BJ (cell line): ENCODE data around the gene PRG3. TPM values are rescaled to one million over a fixed set of nuclear protein-coding genes. Genes with fewer than 3 reads are reported as not detected.

Source experiments
- CTCF ChIA-PET: fragments of 350-600 bp; formaldehyde crosslinking; extraction: SDS; loops from one replicate; lab custom pipeline; 2021; ENCODE audit warnings: antibody characterized with exemption, inconsistent platforms; lab: Yijun Ruan, JAX
- POLR2A ChIA-PET: fragments of 300-600 bp; sonication (Branson Sonifier 250); formaldehyde crosslinking; extraction: SDS; loops from one replicate; lab custom pipeline; 2021; ENCODE audit warnings: antibody characterized with exemption; lab: Charles Lee
- DNase-seq: peaks from one replicate; pipeline ENCODE4 v3.0.0-alpha.2; 2011; ENCODE audit warnings: low read depth
- H3K27me3 ChIP-seq: 2 replicates; pipeline ENCODE4 v1.6.0; 2011; ENCODE audit warnings: low read length; ENCODE audit not compliant: control insufficient read depth, insufficient read depth
- H3K36me3 ChIP-seq: 2 replicates; pipeline ENCODE4 v1.5.1; 2011; ENCODE audit warnings: low read length; ENCODE audit not compliant: control insufficient read depth, insufficient read depth
- H3K4me3 ChIP-seq: 2 replicates; pipeline ENCODE4 v1.5.1; 2011; ENCODE audit warnings: low read depth, mild to moderate bottlenecking, control low read depth, low read length
- polyA plus RNA-seq: library from polyadenylated mRNA; depleted of rRNA; stranded (reverse); fragments of >200 nt; gene quantifications from 2 replicates; pipeline ENCODE4 v1.2.3, GENCODE V29; 2011
- TF ChIP-seq, protein P1 (sequence below): IDR thresholded peaks from 2 replicates; pipeline ENCODE4 v1.5.1; 2011; ENCODE audit warnings: low read depth, mild to moderate bottlenecking, control low read depth, inconsistent platforms, low read length, moderate library complexity; ENCODE audit not compliant: insufficient read depth

PRG3 gene
- polyA plus RNA-seq, 1 experiment = not detected

DNA sequence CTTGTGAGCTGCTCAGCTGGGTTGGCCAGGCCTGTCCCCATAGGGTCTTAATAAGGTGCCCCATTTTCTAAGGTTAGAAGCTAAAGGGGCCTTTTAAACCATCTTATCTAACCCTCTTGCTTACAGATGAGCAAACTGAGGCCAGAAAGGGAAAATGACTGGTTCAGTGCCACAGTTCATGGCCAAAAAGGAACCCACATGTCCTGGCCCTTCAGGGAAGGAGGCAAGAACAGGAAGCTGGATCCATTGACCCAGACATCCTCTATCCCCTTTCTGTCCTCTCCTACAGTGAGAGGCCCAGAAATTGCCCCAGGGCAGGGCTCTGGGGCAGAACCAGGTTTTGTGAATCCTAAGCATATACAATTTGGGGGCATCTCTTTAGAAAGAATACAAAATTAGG, 10.0 kb downstream of the PRG3 start:
- DNase-seq = no peak
- Histone ChIP-seq H3K36me3 (no peaks in the 10 kb centered on the region), H3K4me3 (no peak overlapping the region), H3K27me3 (no peaks in the 10 kb centered on the region)
- TF ChIP-seq, protein P1, sequence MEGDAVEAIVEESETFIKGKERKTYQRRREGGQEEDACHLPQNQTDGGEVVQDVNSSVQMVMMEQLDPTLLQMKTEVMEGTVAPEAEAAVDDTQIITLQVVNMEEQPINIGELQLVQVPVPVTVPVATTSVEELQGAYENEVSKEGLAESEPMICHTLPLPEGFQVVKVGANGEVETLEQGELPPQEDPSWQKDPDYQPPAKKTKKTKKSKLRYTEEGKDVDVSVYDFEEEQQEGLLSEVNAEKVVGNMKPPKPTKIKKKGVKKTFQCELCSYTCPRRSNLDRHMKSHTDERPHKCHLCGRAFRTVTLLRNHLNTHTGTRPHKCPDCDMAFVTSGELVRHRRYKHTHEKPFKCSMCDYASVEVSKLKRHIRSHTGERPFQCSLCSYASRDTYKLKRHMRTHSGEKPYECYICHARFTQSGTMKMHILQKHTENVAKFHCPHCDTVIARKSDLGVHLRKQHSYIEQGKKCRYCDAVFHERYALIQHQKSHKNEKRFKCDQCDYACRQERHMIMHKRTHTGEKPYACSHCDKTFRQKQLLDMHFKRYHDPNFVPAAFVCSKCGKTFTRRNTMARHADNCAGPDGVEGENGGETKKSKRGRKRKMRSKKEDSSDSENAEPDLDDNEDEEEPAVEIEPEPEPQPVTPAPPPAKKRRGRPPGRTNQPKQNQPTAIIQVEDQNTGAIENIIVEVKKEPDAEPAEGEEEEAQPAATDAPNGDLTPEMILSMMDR = no peak
- CTCF ChIA-PET = interaction anchor here (1.0 to 2.0 kb wide), 3 partner anchors 9 to 21 kb away, joined by 3 to 7 read pairs (median 3); no protein-coding TSS in a partner anchor
- POLR2A ChIA-PET = no interaction called here

DNA sequence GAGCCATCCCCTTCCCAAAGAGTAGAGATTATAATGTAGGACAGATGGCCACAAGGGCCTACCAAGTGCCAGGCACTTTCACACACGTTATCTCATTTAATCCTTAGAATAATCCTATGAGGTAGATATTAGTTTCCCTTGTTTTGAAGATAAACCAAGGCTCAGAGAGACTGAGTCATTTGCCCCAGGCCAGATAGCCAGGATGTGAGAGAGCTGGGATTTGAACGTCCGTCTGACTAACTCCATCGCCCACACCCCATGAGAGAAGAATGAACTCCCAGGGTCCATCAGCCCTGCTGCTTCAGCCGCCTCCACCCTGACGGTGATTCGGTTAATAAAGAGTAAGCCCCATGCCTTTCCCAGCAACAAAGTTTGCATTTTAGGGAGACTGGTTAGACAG, 10.7 kb downstream of the PRG3 start:
- ChIA-PET CTCF (interaction anchor here (1.0 to 2.0 kb wide), 3 partner anchors 9 to 21 kb away, joined by 3 to 7 read pairs (median 3); no protein-coding TSS in a partner anchor), POLR2A (no interaction called here)
- H3K4me3 ChIP-seq = no peak overlapping the region
- TF ChIP-seq, protein P1 = no peak
- peak; percentile 32 for DNase-seq
- H3K27me3 ChIP-seq = no peaks in the 10 kb centered on the region
- H3K36me3 ChIP-seq = no peaks in the 10 kb centered on the region

DNA sequence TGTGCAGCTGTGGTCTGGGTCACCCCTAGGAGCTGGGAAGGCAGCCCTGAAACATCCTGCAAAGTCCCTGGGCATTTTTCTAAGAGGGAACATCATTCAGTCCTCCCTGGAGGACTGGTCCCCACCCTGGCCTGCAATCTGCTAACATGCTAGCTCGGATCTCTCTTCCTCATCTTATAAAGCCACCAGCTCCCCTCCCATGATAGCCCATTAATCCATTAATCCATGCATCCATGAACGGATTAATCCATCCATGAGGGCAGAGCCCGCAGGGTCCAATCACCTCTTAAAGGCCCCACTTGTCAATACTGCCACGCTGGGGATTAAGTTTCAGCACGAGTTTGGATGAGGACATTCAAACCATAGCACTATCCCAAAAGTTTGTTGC, 12.1 kb downstream of the PRG3 start:
- POLR2A ChIA-PET = no interaction called here
- Histone ChIP-seq H3K27me3 (no peaks in the 10 kb centered on the region; the same call in none of the 2 replicates), H3K4me3 (no peak overlapping the region), H3K36me3 (no peaks in the 10 kb centered on the region)
- TF ChIP-seq, protein P1 = no peak
- CTCF ChIA-PET = interaction anchor here (1.1 kb wide), 1 partner anchor 18 kb away, joined by 4 read pairs; no protein-coding TSS in a partner anchor
- DNase-seq = no peak

DNA sequence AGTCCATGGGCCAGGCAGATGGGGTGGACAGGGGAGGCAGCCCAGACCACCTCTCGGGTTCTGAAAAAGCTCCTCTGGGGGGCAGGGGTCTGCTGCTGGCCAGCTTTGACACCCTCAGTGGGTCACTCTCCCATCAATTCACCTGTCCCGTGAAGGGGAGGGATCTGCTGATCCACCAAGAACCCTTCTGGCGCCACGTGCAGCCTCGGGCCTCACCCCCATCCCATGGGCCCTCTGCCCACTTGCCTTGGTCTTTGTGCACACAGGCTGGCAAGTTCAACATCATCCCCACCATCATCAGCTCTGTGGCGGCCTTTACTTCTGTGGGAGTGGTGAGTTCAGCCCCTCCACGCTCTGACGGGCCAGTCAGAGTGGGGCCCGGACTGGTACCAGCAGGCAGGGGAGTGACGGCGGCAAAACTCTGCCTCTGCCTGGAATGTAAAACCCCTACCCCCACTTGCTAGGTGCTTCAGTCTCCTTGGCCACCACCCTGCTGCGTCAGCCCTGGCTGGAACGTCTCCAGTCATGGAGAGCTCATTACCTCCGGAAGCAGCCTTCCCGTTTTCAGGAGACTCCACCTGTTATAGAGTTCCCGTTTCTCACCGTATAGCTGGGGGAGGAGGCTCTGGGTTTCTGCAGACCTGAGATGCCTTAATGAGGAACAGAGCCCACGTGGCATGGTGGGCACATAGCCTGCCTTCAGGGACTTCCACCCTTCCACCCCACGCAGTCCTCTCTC, 12.7 kb downstream of the PRG3 start:
- CTCF ChIA-PET = interaction anchor here (1.1 kb wide), 1 partner anchor 17 kb away, joined by 4 read pairs; no protein-coding TSS in a partner anchor
- POLR2A ChIA-PET = no interaction called here
- no peak overlapping the region for H3K4me3 ChIP-seq
- TF ChIP-seq, protein P1 = no peak
- DNase-seq = no peak
- no peaks in the 10 kb centered on the region; the same call in none of the 2 replicates for H3K27me3 ChIP-seq
- H3K36me3 ChIP-seq = no peaks in the 10 kb centered on the region

DNA sequence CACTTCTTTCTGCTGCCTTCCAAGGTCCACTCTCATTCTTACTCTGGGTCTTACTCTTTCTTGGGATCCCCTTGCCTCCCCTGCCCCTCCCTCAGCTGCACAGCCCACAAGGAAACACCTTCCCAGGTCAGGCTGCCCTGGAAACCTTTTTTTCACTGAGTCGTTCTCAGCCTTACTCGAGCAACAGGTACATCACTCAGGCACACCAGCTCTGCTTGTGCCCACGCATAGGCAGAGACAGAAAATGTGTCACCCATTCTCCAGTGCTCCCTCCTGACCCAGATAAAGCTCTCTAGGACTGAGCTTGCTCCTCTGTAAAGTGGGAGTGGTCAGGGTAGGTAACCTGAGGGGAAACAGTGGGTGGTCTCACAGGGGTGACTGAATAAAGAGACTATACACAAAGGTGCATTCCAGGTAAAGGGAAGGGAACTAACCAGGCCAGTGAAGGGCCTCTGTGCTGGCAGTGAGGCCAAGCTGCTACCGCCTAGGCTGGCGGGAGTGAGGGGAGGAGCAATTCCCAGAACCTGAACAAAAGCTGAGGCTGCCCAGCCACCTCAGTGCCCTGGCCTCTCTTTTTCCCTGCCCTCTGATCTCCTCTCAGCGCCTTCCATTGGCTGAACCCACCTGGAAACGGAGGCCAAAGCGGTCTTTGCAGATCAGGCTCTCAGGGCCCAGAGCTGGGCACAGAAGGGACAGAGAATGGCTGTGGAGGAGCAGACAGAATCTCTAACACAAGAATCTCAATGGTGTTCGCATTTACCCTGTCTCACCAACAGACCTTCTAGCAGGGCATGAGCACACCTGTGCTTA, 15.9 kb downstream of the PRG3 start:
- no peak overlapping the region for H3K4me3 ChIP-seq
- CTCF ChIA-PET = no interaction called here
- H3K36me3 ChIP-seq = no peaks in the 10 kb centered on the region
- H3K27me3 ChIP-seq = peaks cover 5% of the 10 kb centered on the region
- DNase-seq = no peak
- TF ChIP-seq, protein P1 = no peak
- POLR2A ChIA-PET = no interaction called here
